Esophagus muscularis mucosa (tissue), 4 donors: Measurements from ENCODE around the gene ERI2.

Source experiments
- CTCF ChIP-seq, 3 experiments: fragments of 200-600 bp in 2 of 3; fragments of 450-650 bp in 1 of 3; sonication (generic) in 2 of 3; IDR thresholded peaks; one replicate each; pipeline ENCODE4 v1.5.1; 2017 to 2019; ENCODE audit warnings: antibody characterized with exemption in 3 of 3, mild to moderate bottlenecking in 2 of 3, moderate library complexity in 1 of 3
- EP300 ChIP-seq: sonication (generic); formaldehyde crosslinking; IDR thresholded peaks from one replicate; pipeline ENCODE4 v1.6.1; 2017; ENCODE audit warnings: antibody characterized with exemption
- POLR2A ChIP-seq: fragments of 450-650 bp; IDR thresholded peaks from one replicate; pipeline ENCODE4 v1.6.1; 2017; ENCODE audit warnings: antibody characterized with exemption, moderate library complexity, mild to moderate bottlenecking, low read depth
- POLR2AphosphoS5 ChIP-seq, 2 donors: sonication (generic); formaldehyde crosslinking; IDR thresholded peaks; one replicate each; pipeline ENCODE4 v1.6.1; 2017; ENCODE audit warnings: antibody characterized with exemption in 2 of 2

- TF ChIP-seq CTCF (IDR thresholded peaks at IDR 0.05): no peak
- no peak for TF ChIP-seq POLR2A
- TF ChIP-seq POLR2AphosphoS5 (IDR thresholded peaks at IDR 0.05): no peak
- no peak for TF ChIP-seq EP300
Observed at GRCh38 chr16:20821682-20822081, 15.4 kb upstream of the ERI2 start.
